Stimulated activated CD8-positive, alpha-beta memory T cell treated with anti-CD3 and anti-CD28 coated beads, Interleukin-7, amount 100 ng/mL, for 4 hours (primary cell): Measurements from ENCODE around the gene GLOD4.
A peak's percentile ranks its signal among the peaks of the same experiment; 100 is the strongest.
"Not testable (repeated sequence)": the region's sequence is repeated elsewhere in the genome, so short reads cannot be mapped to it uniquely, and the experiment has no call there.

Experiments
- DNase-seq, 2 donors: peaks; one replicate each; pipeline ENCODE4 v3.0.0-alpha.2; 2020; ENCODE audit warnings: low read depth in 2 of 2

Gene GLOD4

DNA sequence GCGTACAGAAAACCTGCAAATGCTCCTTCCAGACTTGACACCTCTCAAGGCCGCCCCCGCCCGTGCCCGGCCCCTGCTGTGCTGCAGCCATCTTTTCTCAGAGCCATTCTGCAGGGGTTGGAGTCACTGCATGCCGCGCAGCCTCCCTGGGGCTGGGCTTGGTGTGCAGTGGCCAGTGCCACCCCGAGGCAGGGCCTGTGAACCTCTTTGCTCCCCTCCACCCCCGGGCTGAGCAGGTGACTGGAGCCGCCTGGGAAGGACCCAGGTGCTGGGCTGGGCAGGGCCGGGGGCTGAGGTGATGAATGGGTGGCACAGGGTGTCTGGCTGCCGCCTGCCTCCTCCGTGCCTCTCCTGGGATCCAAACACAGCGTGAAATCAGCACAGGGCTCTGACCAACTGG, 20.4 kb upstream of the GLOD4 start:
- DNase-seq = no peak

DNA sequence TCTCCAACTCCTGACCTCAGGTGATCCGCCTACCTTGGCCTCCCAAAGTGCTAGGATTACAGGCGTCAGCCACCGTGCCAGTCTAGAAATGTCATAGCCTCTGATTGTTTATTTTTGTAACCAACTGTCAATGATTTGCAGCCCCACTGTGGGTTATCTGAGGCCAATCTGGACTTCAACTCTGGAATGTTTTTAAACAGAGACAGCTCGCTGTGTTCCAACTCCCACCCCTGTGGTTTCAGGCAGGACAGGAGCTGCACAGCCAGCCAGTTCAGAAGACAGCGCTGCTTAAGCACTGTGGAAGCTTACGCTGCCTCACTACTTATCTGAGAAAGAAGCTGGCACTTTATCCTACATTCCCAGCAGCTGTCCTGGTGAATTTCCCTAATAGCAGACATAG, 19.6 kb upstream of the GLOD4 start:
- no peak for DNase-seq

DNA sequence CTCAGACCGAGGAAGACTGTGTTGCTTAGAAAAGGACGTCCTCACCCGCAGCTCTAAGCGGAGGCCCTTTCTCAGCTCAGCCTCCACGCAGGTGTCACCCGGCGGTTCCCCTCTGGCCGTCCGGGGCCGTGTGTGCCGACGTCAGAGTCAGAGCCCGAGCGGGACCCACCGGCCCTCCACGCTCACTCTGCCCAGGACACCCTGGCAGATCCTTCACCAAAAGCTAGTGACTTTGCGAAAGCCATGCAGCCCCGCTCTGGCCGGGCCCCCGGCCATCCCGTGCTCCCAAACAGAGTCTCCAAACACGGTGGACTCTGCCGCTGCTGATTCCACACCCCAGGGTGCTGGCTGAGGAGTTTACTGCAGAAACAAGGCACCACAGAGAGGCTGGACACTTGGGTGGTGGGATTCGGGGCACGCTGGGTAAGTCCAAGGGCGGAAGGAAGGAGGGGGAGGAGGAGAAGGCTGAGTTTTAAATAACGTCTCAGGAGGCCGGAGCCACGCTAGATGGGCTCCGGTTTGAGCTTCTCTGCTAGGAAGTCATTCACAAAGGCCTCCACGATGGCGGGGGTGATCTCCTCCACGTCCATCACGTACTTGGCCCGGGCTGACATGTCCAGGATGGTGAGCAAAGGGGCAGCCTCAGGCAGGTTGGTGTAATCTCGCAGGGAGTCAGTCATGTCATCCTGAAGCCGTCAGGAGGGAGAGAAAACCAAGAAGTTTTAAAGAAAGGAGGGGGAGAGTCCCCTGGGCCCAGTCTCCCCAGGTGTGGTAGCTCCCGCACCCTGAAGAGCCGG, 18.6 kb upstream of the GLOD4 start:
- no peak for DNase-seq

DNA sequence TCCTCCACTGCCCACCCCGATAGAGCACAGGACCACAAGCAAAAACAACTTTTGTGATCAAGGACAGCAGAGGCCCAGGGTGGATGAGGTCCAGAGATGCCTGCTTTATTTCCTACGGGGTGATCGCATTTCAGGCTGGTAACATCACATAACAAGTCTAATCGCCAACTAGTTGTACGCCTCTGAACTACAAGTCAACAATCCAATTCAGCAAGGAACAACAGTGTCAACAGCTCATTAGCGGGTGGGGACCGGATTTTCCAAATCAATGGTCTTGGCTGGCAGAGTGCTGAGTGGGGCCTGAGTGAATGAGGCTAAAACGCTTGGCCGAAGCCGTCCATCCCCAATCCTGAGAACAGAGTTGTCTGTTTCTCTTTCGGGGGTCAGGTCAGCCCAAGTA, 17.2 kb upstream of the GLOD4 start:
- DNase-seq = no peak

DNA sequence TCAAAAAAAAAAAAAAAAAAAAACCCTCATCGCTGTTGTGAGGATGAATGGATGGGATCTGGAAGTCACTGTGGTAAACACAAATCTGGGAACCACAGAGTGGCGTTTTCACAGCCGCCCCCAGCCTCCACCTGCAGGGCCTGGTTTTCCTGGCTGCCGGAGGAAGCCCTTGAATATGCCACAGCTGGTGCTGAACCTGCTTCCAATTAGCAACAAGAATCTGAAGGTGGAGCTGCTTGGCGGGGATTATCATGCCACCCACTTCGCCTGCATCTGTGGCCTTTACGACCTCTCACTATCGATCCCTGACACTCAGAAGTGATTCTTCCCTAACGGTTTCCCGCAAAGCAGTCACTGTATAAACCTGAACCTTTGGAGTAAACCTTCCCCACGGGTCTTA, 16.2 kb upstream of the GLOD4 start:
- DNase-seq = no peak

DNA sequence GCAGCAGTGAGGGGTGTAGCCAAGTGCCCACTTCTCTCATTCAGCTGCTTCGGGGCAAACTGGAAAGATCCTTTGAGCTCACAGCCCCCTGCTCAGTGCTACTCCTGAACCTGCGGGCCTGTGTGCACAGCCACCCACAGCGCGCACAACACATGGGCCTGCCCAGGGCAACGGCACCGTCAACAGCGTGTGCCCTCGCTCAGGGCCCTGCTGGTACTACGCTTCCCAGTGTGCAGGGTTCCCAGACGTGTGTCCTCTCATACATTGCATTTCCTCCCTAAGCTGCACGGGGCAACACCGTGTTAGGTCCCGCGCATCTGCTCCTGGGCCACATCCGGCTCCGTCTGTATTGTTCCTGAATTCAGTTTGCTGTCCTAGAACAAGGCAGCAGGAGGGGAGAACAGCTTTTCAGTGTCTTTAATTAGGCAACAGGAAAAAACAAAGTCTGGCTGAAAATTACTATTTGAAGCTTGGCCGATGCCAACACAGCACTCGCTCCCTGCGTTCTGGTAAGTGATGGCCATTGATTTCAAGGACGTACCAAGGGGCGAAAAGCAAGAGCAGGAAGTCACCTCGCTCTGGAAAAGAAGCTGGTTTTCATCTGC, 15.3 kb upstream of the GLOD4 start:
- DNase-seq = no peak

DNA sequence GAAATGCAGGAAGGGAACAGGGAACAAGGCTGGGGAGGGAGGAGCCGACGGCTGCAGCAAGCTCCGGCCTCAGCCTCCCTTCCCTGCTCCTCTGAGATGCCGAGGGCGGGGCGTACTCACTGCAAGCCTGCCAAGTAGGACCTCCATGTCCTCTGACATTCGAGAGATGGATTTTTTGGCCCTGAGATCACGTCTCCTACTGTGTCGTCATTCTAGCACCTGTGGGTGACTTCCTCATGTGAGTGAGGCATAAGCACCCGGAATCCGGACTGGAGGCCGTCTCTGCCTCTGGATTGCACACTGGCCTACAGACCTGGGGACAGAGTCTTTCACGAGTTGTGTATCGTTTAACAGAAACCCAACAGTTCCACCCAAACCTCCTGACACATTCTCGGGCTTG, 14.5 kb upstream of the GLOD4 start:
- DNase-seq = no peak

DNA sequence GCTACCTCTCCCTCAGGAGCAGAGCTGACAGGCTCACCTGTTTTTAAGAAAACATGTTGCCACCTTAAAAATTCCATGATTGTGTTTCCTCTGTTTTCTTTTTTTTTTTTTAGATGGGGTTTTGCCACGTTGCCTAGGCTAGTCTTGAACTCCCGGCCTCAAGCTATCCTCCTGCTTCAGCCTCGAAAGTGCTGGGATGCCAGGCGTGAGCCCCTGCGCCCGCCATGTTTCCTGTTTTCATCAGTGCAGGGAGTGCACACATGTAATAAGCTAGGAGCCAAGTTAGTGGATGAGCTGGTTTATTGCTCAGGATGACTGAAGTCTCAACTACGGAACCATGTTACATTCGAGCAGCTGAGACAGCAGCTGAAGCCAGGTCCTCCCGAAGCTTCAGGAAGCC, 13.6 kb upstream of the GLOD4 start:
- DNase-seq = no peak

DNA sequence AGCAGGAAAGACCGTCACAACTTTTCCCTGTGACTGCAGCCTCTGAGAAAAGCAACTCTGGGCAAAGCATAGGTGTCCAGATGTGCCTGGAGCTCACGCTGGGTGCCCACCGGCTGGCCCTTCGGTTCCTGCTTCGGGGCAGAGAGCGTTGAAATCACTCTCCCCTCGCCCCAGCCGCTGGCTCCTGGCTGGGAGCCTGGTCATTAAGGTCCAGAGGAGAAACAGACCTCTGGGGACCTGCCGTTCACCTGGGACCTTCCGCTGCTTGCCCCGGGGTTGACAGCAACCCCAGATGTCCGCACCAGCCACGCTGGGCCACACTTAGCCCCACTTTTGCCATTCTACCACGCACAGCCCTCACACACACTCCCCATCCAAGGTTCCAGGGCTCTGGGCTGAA, 13.2 kb upstream of the GLOD4 start:
- DNase-seq = no peak

DNA sequence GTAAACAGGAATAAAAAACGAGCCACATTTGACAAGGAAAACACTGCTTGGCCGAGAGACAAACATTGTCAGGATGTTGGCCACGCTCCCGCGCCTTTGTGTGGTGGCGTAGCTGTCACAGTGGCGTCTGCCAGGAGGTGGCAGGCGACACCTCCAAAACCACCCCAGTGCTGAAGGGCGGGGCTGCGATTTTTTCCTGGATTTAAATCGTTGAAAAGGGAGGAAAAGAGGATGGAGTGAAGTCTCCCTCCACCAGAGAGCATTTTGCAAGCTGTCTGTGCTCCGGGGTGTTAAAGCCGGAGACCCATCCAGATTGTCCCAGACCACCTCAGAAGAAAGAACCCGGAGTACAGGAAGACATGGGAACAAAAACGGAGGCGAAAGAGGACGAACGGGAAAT, 12.8 kb upstream of the GLOD4 start:
- DNase-seq = peak in 1 of 2 donors; percentile 16

DNA sequence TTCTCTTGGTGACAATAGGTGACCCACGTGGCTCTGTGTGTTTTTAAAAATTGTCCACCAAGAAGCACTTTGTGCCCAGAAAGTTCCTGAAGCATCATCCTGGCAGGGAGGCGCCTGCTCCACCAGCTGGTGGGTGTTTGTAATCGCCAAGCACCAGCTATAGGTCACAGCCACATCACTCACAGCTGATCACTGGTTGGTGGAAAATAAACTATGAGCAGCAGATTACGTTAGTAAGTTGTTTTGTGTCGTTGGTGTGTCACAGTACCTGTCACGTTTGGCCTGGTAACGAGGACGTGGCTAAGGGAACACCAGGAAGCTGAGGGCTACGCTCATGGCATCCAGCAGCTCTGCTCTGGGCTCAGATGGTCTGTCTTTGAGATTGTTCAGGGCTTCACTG, 10.2 kb upstream of the GLOD4 start:
- no peak for DNase-seq

DNA sequence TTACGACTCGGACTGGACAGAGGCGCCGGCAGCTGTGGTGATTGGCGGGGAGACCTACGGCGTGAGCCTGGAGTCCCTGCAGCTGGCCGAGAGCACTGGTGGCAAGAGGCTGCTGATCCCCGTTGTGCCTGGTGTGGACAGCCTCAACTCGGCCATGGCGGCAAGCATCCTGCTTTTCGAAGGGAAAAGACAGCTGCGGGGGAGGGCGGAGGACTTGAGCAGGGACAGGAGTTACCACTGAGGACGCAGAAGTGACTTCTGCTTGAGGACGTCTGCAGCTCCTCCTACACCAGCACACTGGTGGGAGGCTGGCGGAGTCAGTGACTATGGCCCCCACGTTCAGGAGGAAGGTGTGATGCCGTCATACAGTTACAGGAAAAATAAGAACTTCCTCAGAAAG, 9.7 kb upstream of the GLOD4 start:
- DNase-seq = no peak

DNA sequence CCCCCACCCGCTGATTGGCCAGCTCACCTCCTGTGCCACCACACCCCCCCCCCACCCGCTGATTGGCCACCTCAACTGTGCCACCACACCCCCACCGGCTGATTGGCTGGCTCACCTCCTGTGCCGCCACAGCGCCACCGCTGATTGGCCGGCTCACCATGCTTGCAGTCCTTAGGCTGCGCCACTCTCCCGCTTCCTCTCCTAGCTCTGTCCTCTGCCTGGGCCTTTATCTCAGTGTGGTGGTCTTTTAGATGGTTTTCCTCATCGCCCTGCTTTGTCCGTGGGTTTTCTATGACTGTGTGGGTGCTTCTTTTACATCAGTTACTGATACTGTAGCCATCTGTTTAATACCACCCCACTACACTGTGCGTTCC, 8.8 kb upstream of the GLOD4 start:
- DNase-seq = not testable (repeated sequence)

DNA sequence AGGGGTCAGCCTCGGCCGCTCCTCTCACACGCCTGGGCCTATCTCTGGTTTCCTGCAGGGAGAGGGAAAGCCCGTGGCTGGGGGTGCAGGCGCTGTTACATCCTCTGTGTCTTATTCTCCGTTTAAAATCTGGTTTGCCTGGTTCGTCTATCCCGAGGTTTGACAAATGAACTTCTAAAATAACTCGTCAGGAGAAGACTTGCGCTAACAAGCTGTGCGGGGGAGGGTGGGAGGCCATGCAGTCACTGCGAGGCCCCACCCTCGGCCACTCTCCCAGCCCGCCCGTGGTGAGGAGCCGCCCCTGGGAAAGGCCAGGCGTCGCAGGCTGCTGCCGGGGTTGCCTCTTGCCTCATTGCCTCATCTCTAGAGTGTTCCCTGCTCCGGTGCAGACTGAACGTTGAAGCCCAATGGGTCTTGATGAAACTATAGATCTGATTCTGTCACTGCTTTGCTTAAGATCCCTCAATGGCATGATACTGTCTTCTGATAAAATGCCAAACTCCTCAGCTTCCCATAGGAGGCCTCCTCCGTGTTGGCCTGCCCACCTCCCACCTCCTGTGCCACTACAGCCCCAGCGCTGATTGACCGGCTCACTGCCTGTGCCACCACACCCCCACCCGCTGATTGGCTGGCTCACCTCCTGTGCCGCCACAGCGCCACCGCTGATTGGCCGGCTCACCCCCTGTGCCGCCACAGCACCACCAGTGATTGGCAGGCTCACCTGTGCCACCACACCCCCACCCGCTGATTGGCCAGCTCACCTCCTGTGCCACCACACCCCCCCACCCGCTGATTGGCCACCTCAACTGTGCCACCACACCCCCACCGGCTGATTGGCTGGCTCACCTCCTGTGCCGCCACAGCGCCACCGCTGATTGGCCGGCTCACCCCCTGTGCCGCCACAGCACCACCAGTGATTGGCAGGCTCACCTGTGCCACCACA, 8.1 kb upstream of the GLOD4 start:
- DNase-seq = not testable (repeated sequence)

DNA sequence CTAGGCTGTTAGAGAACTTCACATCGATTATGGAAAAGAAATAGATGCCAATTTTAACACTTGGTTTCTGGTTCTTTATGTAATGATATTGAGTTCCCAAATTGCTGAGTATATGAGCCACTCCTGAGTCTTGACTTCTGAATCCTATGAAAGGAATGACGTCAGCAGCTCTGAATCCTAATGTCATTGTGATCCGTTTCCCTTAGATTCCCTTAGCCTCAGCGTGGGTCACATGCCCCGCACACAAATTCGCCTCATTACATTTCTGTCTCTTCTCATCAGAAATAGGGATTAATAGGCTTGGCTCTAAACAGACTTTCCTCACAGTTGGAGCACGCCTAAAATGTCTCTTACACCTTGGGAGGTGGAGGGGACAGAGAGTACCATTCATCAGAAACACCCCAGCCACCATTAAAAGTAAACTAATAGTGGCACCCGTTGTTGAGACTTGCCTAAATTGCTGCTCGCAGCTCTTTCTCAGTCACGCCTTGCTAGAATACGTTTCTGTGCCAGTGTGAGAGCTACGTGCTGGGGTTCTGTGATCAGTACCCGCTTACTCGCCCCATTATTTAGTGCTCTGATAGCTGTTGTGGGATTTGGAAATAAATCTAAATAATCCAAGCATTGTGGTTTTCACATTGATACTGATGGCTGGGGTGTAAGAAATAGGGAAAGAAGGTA, 7.2 kb upstream of the GLOD4 start:
- DNase-seq = no peak

DNA sequence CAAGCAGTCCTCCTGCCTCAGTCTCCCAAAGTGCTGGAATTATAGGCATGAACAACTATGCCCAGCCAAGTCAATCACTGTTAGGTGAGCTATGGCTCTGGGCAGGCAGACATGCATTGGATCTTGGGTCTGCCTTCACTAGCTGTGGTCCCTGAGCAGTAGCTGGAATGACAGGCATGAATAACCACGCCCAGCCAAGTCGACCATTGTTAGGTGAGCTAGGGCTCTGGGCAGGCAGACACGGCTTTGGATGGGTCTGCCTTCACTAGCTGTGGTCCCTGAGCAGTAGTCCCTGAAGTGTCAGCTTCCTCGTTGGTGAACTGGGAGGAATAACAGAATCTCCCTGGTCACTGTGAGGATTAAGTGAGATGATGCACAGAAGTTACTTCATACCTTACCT, 6.5 kb upstream of the GLOD4 start:
- DNase-seq = no peak

DNA sequence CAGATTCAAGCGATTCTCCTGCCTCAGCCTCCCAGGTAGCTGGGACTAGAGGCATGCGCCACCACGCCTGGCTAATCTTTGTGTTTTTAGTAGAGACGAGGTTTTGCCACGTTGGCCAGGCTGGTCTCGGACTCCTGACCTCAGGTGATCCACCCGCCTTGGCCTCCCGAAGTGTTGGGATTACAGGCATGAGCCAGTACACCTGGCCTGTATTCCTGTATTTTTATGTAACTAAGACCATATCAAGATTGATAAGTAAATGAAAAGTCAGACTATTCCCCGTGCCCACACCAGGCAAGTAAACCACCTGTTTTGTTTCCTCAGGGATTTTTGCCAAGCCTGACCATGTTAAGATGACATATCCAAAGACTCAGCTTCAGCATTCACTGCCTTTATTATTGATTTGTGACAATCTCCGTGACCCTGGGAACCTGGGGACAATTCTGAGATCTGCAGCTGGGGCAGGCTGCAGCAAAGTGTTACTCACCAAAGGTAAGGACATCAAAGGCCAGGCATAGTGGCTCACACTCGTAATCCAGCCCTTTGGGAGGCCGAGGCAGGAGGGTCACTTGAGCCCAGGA, 5.7 kb upstream of the GLOD4 start:
- DNase-seq = no peak

DNA sequence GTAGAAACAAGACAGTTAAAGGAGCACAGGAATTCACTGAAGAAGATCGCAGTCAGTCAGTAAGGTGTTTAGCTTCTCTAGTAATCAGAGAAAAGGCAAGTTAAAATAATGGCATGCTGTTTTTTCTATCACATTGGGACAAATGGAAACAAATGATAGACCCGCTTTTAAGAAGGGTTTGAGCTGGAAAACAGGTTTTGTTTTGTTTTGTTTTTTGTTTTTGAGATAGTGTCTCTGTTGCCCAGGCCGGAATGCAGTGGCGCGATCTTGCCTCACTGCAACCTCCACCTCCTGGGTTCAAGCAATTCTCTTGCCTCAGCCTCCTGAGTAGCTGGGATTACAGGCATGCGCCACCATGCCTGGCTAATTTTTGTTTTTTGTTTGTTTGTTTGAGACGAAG, 3.8 kb upstream of the GLOD4 start:
- DNase-seq = not testable (repeated sequence)

DNA sequence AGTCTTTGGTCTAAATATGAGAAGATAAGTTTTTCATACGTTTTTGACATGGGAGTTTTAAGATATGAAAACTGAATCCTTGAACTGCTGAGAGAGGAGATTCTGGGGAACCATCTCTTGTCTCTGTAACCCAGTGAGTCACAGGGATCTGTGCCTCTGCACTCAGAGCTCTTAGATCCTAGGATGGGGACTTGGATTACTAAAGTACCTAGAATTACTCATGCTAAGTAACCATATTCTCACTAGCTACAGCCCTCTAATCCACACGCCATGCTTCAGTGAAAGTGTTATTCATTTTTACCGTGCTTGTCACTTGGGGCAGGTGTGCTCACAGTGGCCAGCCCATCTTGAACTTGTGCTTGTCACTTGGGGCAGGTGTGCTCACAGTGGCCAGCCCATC, 2.1 kb upstream of the GLOD4 start:
- DNase-seq = no peak

DNA sequence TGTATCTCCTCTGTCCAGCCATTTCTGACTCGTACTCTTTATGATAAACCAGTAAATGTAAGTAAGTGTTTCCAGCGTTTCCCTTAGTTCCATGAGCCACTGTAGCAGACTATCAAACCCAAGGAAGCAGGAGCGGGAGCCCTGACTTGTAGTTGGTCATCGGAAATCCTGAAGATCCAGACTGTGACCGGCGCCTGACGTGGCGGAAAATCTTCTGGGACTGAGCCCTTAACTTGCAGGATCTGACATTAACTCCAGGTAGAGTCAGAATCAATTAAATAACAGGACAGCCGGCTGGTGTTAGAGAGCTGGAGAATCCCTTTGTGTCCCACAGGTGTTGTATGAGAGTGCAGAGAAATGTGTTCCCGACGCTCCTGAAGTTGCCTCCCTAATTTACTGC, 4.0 kb downstream of the GLOD4 start:
- DNase-seq = no peak

DNA sequence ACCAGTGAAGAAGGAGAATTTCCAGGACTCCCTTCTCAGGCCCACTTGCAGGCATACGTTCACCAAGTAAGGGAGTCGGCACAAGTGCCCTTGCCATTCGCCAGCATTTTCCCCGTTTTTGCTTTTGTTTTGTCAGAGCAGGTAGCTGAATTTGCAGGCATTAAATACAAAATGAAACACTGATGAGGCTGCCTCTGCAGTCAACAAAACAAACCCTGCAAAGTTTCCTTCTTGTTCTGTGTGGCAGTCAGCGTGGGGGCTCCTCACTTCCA, 7.8 kb downstream of the GLOD4 start:
- DNase-seq = no peak
